Endothelial cell of umbilical vein (primary cell): ENCODE data around the gene KPNA1. TPM values are rescaled to one million over a fixed set of nuclear protein-coding genes. Genes with fewer than 3 reads are reported as not detected.

Experiments used
- BruUV-seq: library from RNA; stranded (reverse); fragments of 400-500 nt; replicated peaks from 2 replicates; lab custom pipeline; 2021; lab: Mats Ljungman, UMichigan
- CTCF ChIA-PET: fragments of 300-600, 350-600 bp; sonication (Branson Sonifier 250); formaldehyde crosslinking; loops from one replicate; lab custom pipeline; 2021; ENCODE audit warnings: antibody characterized with exemption, inconsistent platforms; lab: Charles Lee
- POLR2A ChIA-PET: fragments of 300-600, 350-600 bp; sonication (Branson Sonifier 250); formaldehyde crosslinking; loops from one replicate; lab custom pipeline; 2021; ENCODE audit warnings: antibody characterized with exemption, inconsistent platforms; lab: Charles Lee
- DNase-seq: peaks from one replicate; pipeline ENCODE4 v3.0.0-alpha.2; 2011; ENCODE audit warnings: low read depth, low spot score
- FAIRE-seq: peaks from 2 replicates; lab custom pipeline; 2011; peaks lifted over from hg19 to GRCh38; lab: Jason Lieb, UNC
- H2AFZ ChIP-seq: 2 replicates; pipeline ENCODE4 v1.6.0; 2012; ENCODE audit warnings: low read depth, low read length, control low read depth, inconsistent platforms
- H3K27ac ChIP-seq: 2 replicates; pipeline ENCODE4 v1.5.1; 2011; ENCODE audit warnings: low read depth, mild to moderate bottlenecking, control low read depth, low read length, moderate library complexity; ENCODE audit not compliant: insufficient read depth
- H3K27me3 ChIP-seq, 2 experiments: 2 replicates each; pipeline versions ENCODE4 v1.6.0 to v1.6.1; 2011; ENCODE audit warnings: low read length in 2 of 2, mixed read lengths in 1 of 2; ENCODE audit not compliant: control insufficient read depth in 2 of 2, insufficient read depth in 2 of 2
- H3K36me3 ChIP-seq, 2 experiments: 2 replicates in 1 of 2; 3 replicates in 1 of 2; pipeline ENCODE4 v1.5.1; 2011; ENCODE audit warnings: low read length in 2 of 2, mild to moderate bottlenecking in 1 of 2, moderate library complexity in 1 of 2; ENCODE audit not compliant: control insufficient read depth in 2 of 2, insufficient read depth in 2 of 2; ENCODE audit errors: extremely low read depth in 1 of 2
- H3K4me1 ChIP-seq: 3 replicates; pipeline ENCODE4 v1.5.1; 2011; ENCODE audit warnings: mild to moderate bottlenecking, low read length; ENCODE audit not compliant: control insufficient read depth, insufficient read depth; ENCODE audit errors: extremely low read depth
- H3K4me2 ChIP-seq: 2 replicates; pipeline ENCODE4 v1.6.1; 2011; ENCODE audit warnings: low read length, control low read depth, mixed read lengths; ENCODE audit not compliant: insufficient read depth
- H3K4me3 ChIP-seq, 3 experiments: fragments of 200-600 bp in 1 of 3; sonication (generic), shearing (Covaris generic) in 1 of 3; replicated peaks in 1 of 3; 2 replicates each; pipeline ENCODE4 v1.5.1; 2011 to 2016; ENCODE audit warnings: control low read depth in 3 of 3, low read length in 3 of 3, mild to moderate bottlenecking in 2 of 3, inconsistent platforms in 1 of 3, low read depth in 1 of 3, moderate library complexity in 1 of 3; ENCODE audit not compliant: insufficient read depth in 1 of 3
- H3K79me2 ChIP-seq: 2 replicates; pipeline ENCODE4 v1.6.0; 2012; ENCODE audit warnings: low read length, inconsistent platforms; ENCODE audit not compliant: control insufficient read depth, insufficient read depth
- H3K9ac ChIP-seq: replicated peaks from 2 replicates; pipeline ENCODE3; 2011; ENCODE audit warnings: low read length, control low read depth; ENCODE audit not compliant: insufficient read depth; ENCODE audit errors: extremely low read depth
- H3K9me1 ChIP-seq: replicated peaks from 3 replicates; pipeline ENCODE4 v1.6.0; 2011; ENCODE audit warnings: mild to moderate bottlenecking, low read length; ENCODE audit not compliant: control insufficient read depth, insufficient read depth; ENCODE audit errors: extremely low read depth
- H3K9me3 ChIP-seq: replicated peaks from 2 replicates; pipeline ENCODE4 v1.5.1; 2012; ENCODE audit warnings: low read length, inconsistent platforms; ENCODE audit not compliant: control insufficient read depth, insufficient read depth
- H4K20me1 ChIP-seq: replicated peaks from 2 replicates; pipeline ENCODE3; 2011; ENCODE audit warnings: mild to moderate bottlenecking, low read length; ENCODE audit not compliant: control insufficient read depth, insufficient read depth; ENCODE audit errors: extremely low read depth
- EZH2 ChIP-seq: IDR thresholded peaks from 2 replicates; pipeline ENCODE4 v1.6.1; 2012; ENCODE audit warnings: borderline replicate concordance, low read depth, mild to moderate bottlenecking, moderate library complexity, low read length, inconsistent platforms; ENCODE audit not compliant: severe bottlenecking
- FOS ChIP-seq: IDR thresholded peaks from 2 replicates; pipeline ENCODE4 v1.6.1; 2011; ENCODE audit warnings: mild to moderate bottlenecking, low read length, moderate library complexity, borderline replicate concordance; ENCODE audit not compliant: insufficient read depth
- GATA2 ChIP-seq: IDR thresholded peaks from 2 replicates; pipeline ENCODE4 v1.7.0; 2011; ENCODE audit warnings: low read depth, mild to moderate bottlenecking, moderate library complexity, mixed read lengths, low read length; ENCODE audit not compliant: insufficient read length, insufficient read depth
- JUN ChIP-seq: IDR thresholded peaks from 2 replicates; pipeline ENCODE4 v1.6.1; 2011; ENCODE audit warnings: borderline replicate concordance, low read depth; ENCODE audit not compliant: insufficient read length, insufficient read depth
- MYC ChIP-seq: IDR thresholded peaks from one replicate; pipeline ENCODE4 v1.6.1; 2011; ENCODE audit warnings: mild to moderate bottlenecking, low read depth, low read length
- POLR2A ChIP-seq: IDR thresholded peaks from 2 replicates; pipeline ENCODE4 v1.6.1; 2012; ENCODE audit warnings: low read depth, mild to moderate bottlenecking, control low read depth, low read length
- POLR2AphosphoS5 ChIP-seq: IDR thresholded peaks from 2 replicates; pipeline ENCODE4 v1.6.1; 2012; ENCODE audit warnings: low read depth, mild to moderate bottlenecking, control low read depth, low read length, moderate library complexity; ENCODE audit not compliant: insufficient read depth
- dilution Hi-C: fragments of 300-500 bp; cut with MboI; formaldehyde crosslinking; loops from one replicate; pipeline ENCODE4 v1.15.0; 2019; ENCODE audit warnings: low sequenced_read_pairs; ENCODE audit not compliant: extremely low pct_ligation_motif_present
- intact Hi-C: fragments of 100-400 bp; cut with micrococcal nuclease; formaldehyde crosslinking; loops from one replicate; pipeline ENCODE4 v1.10.0; 2022
- polyA plus RNA-seq, 4 experiments: library from polyadenylated mRNA; depleted of rRNA in 3 of 4; stranded (reverse) in 3 of 4; unstranded in 1 of 4; fragments of >200 nt; gene quantifications; 2 replicates each; pipeline versions ENCODE4 v1.2.1 to v1.2.3, GENCODE V29; 2011 to 2012; ENCODE audit warnings: missing spikeins in 1 of 4
- total RNA-seq: library from RNA; stranded (reverse); gene quantifications from 2 replicates; pipeline ENCODE4 v1.2.3, GENCODE V29; 2021
- TF ChIP-seq, protein P1 (sequence below): IDR thresholded peaks from 2 replicates; pipeline ENCODE4 v1.6.1; 2011; ENCODE audit not compliant: insufficient read depth, insufficient read length
- TF ChIP-seq, protein P2 (sequence below), 2 donors: IDR thresholded peaks; 1 replicate in 1 of 2; 2 replicates in 1 of 2; pipeline ENCODE4 v1.5.1; 2011; ENCODE audit warnings: low read length in 2 of 2, mild to moderate bottlenecking in 2 of 2, moderate library complexity in 2 of 2, control low read depth in 1 of 2, inconsistent platforms in 1 of 2, low read depth in 1 of 2; ENCODE audit not compliant: insufficient read depth in 1 of 2; ENCODE audit errors: extremely low read depth in 1 of 2

The KPNA1 gene
- total and polyA plus RNA-seq, 2 donors (not counting 3 experiments of a cell fraction or from before 2014, with no cell fraction given): 24.4 to 110 TPM

DNA sequence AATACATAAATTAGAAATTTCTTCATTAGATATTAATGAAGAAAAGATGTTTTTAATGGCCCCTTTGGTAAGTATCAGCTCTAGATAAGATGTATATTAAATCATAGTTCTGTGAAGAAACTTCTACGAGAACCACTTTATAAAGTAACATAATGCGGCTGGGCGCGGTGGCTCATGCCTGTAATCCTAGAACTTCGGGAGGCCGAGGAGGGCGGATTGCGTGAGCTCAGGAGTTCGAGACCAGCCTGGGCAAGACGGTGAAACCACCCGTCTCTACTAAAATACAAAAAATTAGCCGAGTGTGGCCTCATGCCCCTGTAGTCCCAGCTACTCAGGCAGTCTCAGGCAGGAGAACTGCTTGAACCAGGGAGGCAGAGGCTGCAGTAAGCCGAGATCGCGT, 2.5 kb downstream of the KPNA1 start:
- BruUV-seq: no TSS peak
- Histone ChIP-seq H3K4me2 (no peak overlapping the region), H3K9me1 (no peaks in the 10 kb centered on the region), H3K27ac (no peak overlapping the region), H4K20me1 (peaks cover 25% of the 10 kb centered on the region), H3K79me2 (peaks cover 69% of the 10 kb centered on the region), H3K9me3 (no peaks in the 10 kb centered on the region), H3K4me3 (no peak overlapping the region), H2AFZ (no peak overlapping the region), H3K27me3 (peaks cover 0 to 3% of the 10 kb centered on the region in 2 experiments), H3K4me1 (peaks cover 14% of the 10 kb centered on the region), H3K36me3 (no peaks in the 10 kb centered on the region), H3K9ac (no peak overlapping the region)
- ChIA-PET POLR2A (no interaction called here), CTCF (no interaction called here)
- TF ChIP-seq FOS (no peak), MYC (no peak), JUN (no peak), POLR2AphosphoS5 (no peak), GATA2 (no peak), POLR2A (no peak), EZH2 (no peak)
- TF ChIP-seq, protein P1, sequence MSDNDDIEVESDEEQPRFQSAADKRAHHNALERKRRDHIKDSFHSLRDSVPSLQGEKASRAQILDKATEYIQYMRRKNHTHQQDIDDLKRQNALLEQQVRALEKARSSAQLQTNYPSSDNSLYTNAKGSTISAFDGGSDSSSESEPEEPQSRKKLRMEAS: no peak
- TF ChIP-seq, protein P2, sequence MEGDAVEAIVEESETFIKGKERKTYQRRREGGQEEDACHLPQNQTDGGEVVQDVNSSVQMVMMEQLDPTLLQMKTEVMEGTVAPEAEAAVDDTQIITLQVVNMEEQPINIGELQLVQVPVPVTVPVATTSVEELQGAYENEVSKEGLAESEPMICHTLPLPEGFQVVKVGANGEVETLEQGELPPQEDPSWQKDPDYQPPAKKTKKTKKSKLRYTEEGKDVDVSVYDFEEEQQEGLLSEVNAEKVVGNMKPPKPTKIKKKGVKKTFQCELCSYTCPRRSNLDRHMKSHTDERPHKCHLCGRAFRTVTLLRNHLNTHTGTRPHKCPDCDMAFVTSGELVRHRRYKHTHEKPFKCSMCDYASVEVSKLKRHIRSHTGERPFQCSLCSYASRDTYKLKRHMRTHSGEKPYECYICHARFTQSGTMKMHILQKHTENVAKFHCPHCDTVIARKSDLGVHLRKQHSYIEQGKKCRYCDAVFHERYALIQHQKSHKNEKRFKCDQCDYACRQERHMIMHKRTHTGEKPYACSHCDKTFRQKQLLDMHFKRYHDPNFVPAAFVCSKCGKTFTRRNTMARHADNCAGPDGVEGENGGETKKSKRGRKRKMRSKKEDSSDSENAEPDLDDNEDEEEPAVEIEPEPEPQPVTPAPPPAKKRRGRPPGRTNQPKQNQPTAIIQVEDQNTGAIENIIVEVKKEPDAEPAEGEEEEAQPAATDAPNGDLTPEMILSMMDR (IDR thresholded peaks at IDR 0.05; ENCODE audit: extremely low read depth in 1 of 2, insufficient read depth in 1 of 2, low read depth in 1 of 2, low read length in 2 of 2): no peak
- dilution Hi-C loops (no loop called here), intact Hi-C loops (loop anchor here (2.0 to 5.0 kb wide), 2 partner anchors 53 to 95 kb away; partner anchors contain the start of gene WDR5B)
- no peak for DNase-seq
- FAIRE-seq: no peak
